H7 (cell line): ENCODE measurements around the gene COMMD3. TPM values are rescaled to one million over a fixed set of nuclear protein-coding genes. Genes with fewer than 3 reads are reported as not detected.
"Not testable (repeated sequence)": the region's sequence is repeated elsewhere in the genome, so short reads cannot be mapped to it uniquely, and the experiment has no call there.

ENCODE experiments used
- DNase-seq: peaks from one replicate; pipeline ENCODE4 v3.0.0; 2012
- H3K27me3 ChIP-seq: 2 replicates; pipeline ENCODE4 v1.6.0; 2011; ENCODE audit warnings: mild to moderate bottlenecking, low read length; ENCODE audit not compliant: control insufficient read depth, insufficient read depth
- H3K36me3 ChIP-seq: replicated peaks from 2 replicates; pipeline ENCODE4 v1.5.1; 2011; ENCODE audit warnings: low read length; ENCODE audit not compliant: control insufficient read depth, insufficient read depth
- H3K4me3 ChIP-seq: 2 replicates; pipeline ENCODE4 v1.5.1; 2011; ENCODE audit warnings: low read depth, mild to moderate bottlenecking, control low read depth, low read length, moderate library complexity; ENCODE audit not compliant: insufficient read depth
- total RNA-seq: library from RNA; depleted of rRNA; stranded (reverse); fragments of >200 nt; shearing (Covaris generic); gene quantifications from 2 replicates; pipeline ENCODE4 v1.2.3, GENCODE V29; 2014

The COMMD3 gene
- total RNA-seq, 1 experiment from 2014 or later = 1.8 TPM

DNA sequence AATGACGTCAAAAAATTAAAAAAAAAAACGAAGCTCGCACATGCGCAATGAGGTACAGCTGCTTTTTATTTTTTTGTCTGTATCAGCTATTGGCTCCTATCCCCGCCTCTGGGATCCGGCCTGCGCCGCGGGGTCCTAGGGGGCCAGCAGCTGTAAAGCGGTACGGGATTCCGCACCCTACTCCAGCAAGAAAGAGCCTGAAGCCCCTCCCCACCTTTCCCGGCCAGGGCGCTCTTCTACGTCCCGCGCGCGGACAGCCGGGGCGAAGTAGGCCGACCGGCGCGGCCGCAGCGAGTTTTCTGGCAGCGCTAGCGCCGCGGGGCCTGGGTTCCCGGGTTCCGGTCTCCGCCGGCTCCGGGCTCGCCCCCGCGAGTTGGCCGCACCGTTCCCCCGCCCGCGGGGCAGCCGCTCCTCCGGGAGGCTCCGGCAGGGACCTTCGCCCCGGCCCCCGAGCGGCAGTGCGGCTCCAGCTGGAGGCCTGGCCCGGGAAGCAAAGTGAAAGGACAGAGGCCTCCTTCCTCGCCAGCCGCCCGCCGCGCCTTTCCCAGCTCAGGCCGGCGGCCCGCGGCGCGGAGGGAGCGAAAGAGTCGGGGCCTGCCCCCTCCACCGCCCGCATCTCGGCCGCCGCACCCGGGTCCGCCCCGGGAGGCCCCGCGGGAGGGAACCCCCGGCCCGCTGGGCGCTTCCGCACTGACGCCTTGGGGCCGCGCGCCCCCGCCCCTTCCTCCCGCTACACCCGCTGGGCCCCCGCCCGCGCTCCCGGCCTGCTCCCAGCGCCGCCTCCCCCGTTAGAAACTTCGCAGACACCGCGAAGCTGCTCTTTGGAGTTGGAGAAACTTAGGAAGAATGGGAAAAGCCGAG, 24.4 kb downstream of the COMMD3 start:
- Histone ChIP-seq H3K27me3 (peaks cover 99% of the 10 kb centered on the region), H3K4me3 (peak overlapping the region; percentile 37), H3K36me3 (no peaks in the 10 kb centered on the region)
- peak; percentile 86 for DNase-seq

DNA sequence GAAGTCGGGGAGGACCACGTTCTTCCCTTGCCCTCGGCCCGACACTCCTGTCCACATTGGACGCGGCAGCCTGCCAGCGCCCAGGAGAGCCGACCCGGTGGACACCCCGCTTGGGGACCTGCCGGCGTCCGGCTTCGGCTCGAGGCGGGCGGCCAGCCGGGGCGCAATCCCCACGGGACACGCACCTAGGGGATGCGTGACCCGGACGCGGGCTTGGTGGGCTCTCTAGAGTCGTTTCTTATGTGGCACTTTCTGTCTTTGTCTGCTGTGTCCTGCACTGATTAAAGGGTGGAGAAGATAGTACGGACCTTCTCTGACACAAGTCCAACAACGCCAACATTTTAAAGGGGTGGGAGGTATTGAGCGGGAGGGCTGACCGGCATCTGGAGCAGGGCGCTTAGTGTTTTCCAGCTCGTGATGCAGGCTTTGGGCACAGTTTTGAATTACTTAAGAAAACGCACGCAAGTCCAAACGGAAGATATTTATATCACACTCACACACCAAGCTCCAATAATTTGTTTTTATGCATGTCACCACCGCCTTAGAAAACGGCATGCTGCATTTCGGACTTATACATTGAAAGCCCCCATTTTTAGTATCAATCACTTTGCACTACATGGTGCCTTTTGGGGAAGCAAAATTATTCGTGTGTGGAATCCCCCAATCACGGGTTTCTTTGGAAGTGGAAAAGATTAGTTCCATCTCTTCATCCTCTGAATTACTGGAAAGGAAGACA, 25.2 kb downstream of the COMMD3 start:
- H3K36me3 ChIP-seq = no peaks in the 10 kb centered on the region
- DNase-seq = no peak
- H3K4me3 ChIP-seq = peak overlapping the region; percentile 37
- peaks cover 99% of the 10 kb centered on the region for H3K27me3 ChIP-seq

DNA sequence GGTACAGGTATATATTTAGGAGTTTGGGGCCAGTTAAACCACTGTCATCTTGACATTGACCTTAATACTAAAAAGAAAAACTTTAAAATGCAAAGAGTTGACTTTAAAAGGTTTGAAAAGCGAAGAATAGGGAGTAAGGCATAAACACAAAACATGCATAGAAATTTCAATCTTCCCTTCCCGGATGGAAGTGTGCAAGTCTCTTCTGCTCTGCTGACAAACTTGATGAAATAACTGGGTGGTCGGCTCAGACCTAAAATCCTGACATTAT, 25.7 kb downstream of the COMMD3 start:
- no peak for DNase-seq
- peaks cover 99% of the 10 kb centered on the region for H3K27me3 ChIP-seq
- H3K36me3 ChIP-seq = no peaks in the 10 kb centered on the region
- H3K4me3 ChIP-seq = no peak overlapping the region

DNA sequence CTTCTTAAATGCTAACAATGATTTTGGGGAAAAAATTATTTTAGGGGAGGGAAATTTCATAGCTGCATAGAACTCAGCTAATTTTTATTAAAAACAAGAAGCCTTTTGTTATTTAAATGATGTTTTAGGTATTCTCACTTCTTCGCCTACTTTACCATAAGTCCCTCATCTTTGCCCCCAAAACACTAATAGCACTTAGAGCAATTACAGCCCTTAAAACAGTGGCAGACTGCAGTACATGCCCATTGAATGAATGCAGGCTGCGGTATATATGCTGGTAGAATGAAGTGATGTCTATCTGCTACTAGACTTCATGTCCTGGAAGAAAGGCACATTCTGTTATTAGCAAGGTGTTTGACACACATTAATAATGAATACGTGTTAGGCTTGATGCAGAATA, 26.2 kb downstream of the COMMD3 start:
- Histone ChIP-seq H3K36me3 (no peaks in the 10 kb centered on the region), H3K27me3 (peaks cover 99% of the 10 kb centered on the region), H3K4me3 (no peak overlapping the region)
- no peak for DNase-seq

DNA sequence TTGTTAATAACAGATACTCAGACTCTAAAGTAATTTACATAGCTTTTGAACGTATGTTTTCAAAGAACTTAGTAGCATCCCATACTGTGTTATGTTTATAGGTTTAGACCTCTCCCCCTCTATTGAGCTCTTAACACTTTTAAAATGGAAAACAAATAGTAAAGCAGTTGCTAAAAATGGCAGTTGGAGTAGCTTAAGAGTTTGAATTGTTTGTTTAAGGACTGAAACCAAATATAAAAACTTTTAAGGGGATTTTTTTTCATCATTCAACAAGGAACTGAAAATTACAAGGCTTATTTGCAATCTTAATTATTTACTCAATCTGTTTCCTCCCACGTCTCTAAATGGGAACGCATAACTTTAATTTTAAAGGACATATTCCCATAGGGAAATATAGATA, 27.5 kb downstream of the COMMD3 start:
- no peak for DNase-seq

DNA sequence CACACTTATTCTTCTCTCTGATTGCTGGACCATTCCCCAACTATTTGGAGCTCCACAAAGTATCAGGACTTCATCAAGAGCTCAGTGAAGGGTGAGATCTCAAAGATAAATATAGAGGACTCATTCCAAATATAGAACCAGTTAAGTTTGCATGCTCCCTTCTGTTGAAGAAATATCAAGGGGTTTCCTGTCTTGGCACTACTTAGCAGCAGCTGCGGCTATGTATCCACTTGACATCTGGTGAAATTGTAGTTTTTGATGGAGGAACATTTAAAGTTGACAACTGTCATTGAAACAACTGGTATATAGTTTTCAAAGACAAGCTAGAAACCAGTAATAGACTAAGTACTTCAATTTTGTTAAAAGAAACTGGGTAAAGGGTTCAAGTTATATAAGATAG, 28.1 kb downstream of the COMMD3 start:
- DNase-seq = no peak
- Histone ChIP-seq H3K27me3 (peaks cover 91% of the 10 kb centered on the region), H3K36me3 (no peaks in the 10 kb centered on the region), H3K4me3 (no peak overlapping the region)

More for the DNA sequence above, 27.5 kb downstream of the COMMD3 start:
- Histone ChIP-seq H3K4me3 (no peak overlapping the region), H3K36me3 (no peaks in the 10 kb centered on the region), H3K27me3 (peaks cover 94% of the 10 kb centered on the region)

DNA sequence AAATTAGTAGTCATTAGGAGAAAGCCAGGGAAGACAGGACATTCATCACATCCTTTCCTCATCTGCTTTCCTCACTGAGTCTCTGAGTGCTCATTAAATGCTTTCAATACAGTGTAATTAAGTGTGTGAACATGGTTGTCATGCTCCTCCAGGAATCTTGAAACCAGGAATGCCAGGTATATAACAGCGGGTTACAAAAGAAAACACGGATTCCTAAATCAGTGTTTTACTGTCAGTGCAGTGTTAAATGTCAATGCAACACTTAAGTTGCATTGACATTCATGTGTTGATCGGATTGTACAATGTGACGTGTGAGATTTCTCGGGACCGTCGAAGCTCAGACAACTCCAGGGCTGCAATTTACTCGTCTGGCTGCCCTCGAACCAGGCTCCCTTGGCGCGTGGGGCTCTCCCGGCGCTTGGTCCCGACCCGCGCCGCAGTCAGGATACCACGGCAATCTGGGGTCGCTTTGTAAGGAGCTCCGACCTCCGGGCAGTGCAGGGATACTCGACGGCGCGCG, 28.7 kb downstream of the COMMD3 start:
- peak; percentile 23 for DNase-seq
- Histone ChIP-seq H3K4me3 (peak overlapping the region; percentile 47), H3K27me3 (peaks cover 87% of the 10 kb centered on the region), H3K36me3 (no peaks in the 10 kb centered on the region)

DNA sequence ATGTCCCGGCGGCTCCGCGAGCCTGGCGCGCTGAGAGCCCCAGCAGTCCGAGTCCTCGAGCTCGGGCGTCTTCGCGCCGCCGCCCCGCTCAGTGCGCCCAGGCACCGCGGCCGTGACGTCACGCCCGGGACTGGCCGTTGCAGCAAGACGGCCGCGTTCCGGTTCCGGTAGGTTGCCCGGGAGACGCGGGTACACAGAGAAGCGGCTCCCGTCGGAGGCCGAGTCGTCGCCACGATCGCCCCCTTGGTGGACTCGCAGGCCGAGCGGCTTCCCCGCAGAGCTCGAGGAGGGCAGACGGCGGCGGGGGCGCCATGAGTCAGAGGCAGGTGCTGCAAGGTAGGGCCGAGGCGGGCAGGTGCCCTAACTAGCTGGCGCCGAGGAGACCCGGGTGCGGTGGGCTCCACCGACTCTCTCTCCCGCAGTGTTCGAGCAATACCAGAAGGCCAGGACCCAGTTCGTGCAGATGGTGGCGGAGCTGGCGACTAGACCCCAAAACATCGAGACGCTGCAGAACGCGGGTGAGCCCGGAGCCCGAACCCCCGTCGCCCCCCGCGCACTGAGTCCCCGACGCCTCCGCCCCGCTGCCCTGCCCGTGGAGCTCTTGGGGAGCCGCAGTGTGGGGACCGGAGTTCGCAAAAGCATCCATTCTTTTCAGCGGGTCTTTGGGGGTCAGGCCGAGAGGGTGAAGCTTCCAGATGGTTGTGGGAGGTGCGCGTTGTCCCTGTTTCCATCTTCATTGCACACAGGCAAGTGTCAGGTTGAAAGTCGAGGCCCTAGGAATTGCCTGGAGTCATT, 29.3 kb downstream of the COMMD3 start, which contains the start of gene SPAG6:
Gene SPAG6 (plus strand): TSS at position 196 of the 795 bp plus-strand sequence. CDS start 116 bp downstream, at position 312.
- H3K4me3 ChIP-seq = peak within 1 kb of the TSS; percentile 47
- H3K27me3 ChIP-seq = peaks cover 81% of the 10 kb centered on the region
- peak; percentile 89 for DNase-seq
- no peaks in the 10 kb centered on the region for H3K36me3 ChIP-seq

DNA sequence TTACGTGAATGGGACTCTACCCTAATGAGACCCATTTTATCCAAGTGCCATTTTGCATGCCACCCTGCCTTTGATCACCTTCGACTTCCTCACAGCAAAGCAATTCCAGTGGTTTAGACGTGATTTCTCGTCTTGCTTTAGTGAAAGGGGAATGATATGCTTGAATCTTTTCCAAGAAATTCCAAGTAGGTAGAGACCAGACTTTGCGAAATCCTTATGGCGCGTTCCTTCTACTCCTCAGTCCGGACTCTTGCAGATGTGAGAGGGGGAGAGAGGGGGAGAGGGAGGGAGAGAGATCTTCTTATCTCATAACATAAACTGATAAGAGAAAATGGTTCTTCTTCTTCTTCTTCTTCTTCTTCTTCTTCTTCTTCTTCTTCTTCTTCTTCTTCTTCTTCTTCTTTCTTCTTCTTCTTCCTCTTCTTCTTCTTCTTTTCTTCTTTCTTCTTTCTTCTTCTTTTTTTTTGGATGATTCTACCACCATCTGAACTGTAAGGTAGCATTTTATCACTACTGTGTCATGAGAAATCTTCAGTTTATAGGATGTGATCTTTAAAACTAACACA, 30.0 kb downstream of the COMMD3 start:
- H3K4me3 ChIP-seq = no peak overlapping the region
- peak; percentile 38 for DNase-seq
- peaks cover 75% of the 10 kb centered on the region for H3K27me3 ChIP-seq
- H3K36me3 ChIP-seq = no peaks in the 10 kb centered on the region

DNA sequence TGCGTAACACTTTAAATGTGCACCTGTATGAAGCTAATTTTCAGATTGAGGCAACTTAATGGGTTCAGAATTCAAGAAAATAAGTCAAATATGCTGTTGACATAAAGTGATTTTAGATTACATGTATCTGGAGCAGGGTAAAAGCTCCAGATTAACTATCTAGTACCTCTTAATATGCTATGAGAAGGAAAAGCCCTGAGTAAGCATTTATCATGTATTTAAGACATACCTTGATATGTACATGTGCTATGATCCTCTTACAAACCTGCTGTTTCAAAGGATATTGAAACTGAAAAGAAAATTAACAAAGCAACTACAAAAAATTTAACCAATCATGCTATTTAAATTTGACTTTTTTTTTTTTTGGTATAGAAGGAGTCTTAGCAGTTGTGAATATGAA, 33.6 kb downstream of the COMMD3 start:
- Histone ChIP-seq H3K36me3 (no peaks in the 10 kb centered on the region), H3K4me3 (no peak overlapping the region), H3K27me3 (peaks cover 39% of the 10 kb centered on the region)
- DNase-seq = no peak

DNA sequence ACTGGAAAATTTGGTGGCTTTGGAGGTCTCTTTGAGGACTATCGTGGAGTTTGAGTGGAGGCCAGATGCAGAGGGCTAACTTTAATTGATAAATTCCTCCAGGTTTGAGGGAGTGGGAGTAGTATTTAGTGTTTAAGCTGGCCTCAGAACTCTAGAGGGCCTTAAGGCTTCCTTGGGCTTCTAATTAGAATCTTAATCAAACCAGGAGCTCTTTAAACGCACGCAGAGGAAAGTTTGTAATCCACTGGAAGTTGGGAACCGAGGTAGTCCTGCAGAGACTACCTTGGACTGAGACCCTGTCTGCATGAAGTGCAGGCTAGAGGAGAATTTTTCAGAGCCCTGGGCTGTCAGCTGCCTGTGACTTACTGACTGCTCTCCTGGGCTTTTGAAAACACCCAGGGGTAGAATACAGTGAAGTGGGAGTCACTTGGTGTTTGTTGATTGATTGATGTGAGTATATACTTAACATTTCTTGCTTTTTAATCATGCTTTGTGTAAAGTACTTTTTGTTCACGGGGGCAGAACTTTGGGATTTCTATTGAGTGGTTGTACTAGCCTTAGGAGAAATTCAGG, 35.0 kb downstream of the COMMD3 start:
- DNase-seq = no peak
- Histone ChIP-seq H3K4me3 (no peak overlapping the region), H3K27me3 (peaks cover 25% of the 10 kb centered on the region), H3K36me3 (no peaks in the 10 kb centered on the region)

DNA sequence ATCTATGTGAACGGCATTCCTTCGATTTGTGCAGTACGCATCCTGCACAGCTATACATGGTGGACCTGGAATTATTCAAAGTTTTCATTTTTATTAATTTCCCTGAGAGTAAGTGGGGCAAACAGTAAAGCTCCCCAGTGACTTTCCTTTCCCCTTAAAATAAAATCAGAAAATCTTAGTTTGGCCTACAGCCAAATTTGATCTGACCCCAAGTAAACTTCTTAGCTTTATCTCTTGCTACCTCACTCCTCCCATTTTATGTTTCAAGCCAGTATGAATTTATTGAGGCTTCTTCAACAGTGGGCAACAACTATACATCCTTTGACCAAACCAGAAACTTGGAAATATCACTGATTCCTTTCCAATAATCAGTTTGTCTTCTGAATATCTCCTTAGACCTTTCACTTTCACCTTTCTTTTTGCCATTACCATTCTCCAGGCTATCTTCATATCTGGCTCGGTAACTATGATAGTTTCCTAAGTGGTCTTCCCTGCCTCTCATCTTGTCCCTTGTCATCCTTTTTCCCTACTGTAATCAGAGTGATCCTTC, 40.2 kb downstream of the COMMD3 start:
- Histone ChIP-seq H3K4me3 (no peak overlapping the region), H3K27me3 (no peaks in the 10 kb centered on the region), H3K36me3 (no peaks in the 10 kb centered on the region)
- DNase-seq = no peak

DNA sequence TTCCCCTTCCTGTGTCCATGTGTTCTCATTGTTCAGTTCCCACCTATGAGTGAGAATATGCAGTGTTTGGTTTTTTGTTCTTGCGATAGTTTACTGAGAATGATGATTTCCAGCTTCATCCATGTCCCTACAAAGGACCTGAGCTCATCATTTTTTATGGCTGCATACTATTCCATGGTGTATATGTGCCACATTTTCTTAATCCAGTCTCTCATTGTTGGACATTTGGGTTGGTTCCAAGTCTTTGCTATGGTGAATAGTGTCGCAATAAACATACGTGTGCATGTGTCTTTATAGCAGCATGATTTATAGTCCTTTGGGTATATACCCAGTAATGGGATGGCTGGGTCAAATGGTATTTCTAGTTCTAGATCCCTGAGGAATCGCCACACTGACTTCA, 41.6 kb downstream of the COMMD3 start:
- not testable (repeated sequence) for H3K4me3 ChIP-seq, H3K27me3 ChIP-seq, H3K36me3 ChIP-seq, DNase-seq

DNA sequence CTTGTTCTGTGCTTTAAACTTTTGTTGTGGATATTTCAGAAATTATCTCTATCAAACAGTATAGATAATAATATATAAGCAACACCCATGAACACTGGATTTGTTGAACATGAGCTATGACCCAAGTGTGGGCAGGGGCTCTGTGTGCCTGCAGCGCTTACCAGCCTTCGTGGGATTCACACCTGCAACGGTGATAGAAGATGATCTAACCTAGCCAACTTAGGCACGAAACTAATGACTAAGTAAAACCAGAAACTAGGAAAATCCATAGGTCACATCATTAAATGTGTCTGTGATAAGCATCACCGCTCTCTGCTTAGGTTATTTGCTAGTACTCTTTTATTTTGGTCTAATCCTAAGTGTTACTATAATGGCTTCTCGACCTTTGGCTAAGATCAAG, 47.1 kb downstream of the COMMD3 start:
- no peak for DNase-seq
- Histone ChIP-seq H3K27me3 (no peaks in the 10 kb centered on the region), H3K4me3 (no peak overlapping the region), H3K36me3 (no peaks in the 10 kb centered on the region)
